A549 (cell line): ENCODE results near the gene VSIG2. TPM values are rescaled to one million over a fixed set of nuclear protein-coding genes. Genes with fewer than 3 reads are reported as not detected.

Experiments used
- ATAC-seq, 2 experiments: fragments of 200-7000 bp in 1 of 2; fragments of >200 bp in 1 of 2; cut with Nextera tagmentation in 1 of 2; cut with Tn5 transposase in 1 of 2; 3 replicates each; pipeline versions ENCODE4 v1.8.0 to v1.9.1; 2018 to 2020; ENCODE audit warnings: mild to moderate bottlenecking in 1 of 2, moderate library complexity in 1 of 2
- CTCF ChIA-PET: fragments of 300-600 bp; sonication (Branson Sonifier 250); formaldehyde crosslinking; extraction: SDS; loops from one replicate; lab custom pipeline; 2021; ENCODE audit warnings: antibody characterized with exemption, inconsistent platforms; lab: Yijun Ruan, JAX
- POLR2A ChIA-PET: fragments of 350-600 bp; formaldehyde crosslinking; extraction: SDS; loops from one replicate; lab custom pipeline; 2021; ENCODE audit warnings: antibody characterized with exemption, inconsistent platforms; lab: Yijun Ruan, JAX
- DNase-seq, 2 experiments: peaks; one replicate each; pipeline versions ENCODE4 v3.0.0 to v3.0.0-alpha.2; 2011 to 2016; ENCODE audit warnings: low read depth in 1 of 2, low spot score in 1 of 2
- FAIRE-seq: peaks from 2 replicates; lab custom pipeline; 2011; peaks lifted over from hg19 to GRCh38; lab: Jason Lieb, UNC
- H3K27ac ChIP-seq, 2 experiments: fragments of >200 bp; sonication (Bioruptor Twin); formaldehyde crosslinking; 3 replicates each; pipeline ENCODE4 v1.5.1; 2016 to 2017
- H3K4me1 ChIP-seq: fragments of >200 bp; sonication (Bioruptor Twin); formaldehyde crosslinking; 3 replicates; pipeline ENCODE4 v1.6.1; 2016
- H3K4me2 ChIP-seq: fragments of >200 bp; sonication (Bioruptor Twin); formaldehyde crosslinking; 3 replicates; pipeline ENCODE4 v1.6.1; 2016
- H3K4me3 ChIP-seq: fragments of >200 bp; sonication (Bioruptor Twin); formaldehyde crosslinking; 3 replicates; pipeline ENCODE4 v1.5.1; 2016
- H3K9me3 ChIP-seq: fragments of >200 bp; sonication (Bioruptor Twin); formaldehyde crosslinking; 3 replicates; pipeline ENCODE4 v1.6.1; 2016
- CBX2 ChIP-seq: fragments of 200-600 bp; sonication (generic); IDR thresholded peaks from 2 replicates; pipeline ENCODE4 v1.6.1; 2016; ENCODE audit warnings: low read depth, mild to moderate bottlenecking, borderline replicate concordance
- EHF ChIP-seq: fragments of 250-450 bp; sonication (Bioruptor Pico); IDR thresholded peaks from 2 replicates; pipeline ENCODE4 v1.5.0; 2020; ENCODE audit warnings: mild to moderate bottlenecking
- ELK1 ChIP-seq: fragments of 150-350 bp; IDR thresholded peaks from 2 replicates; pipeline ENCODE4 v1.6.1; 2014; ENCODE audit warnings: low read depth, mild to moderate bottlenecking, low read length
- EP300 ChIP-seq, 2 experiments: fragments of >200 bp; sonication (Bioruptor Twin); formaldehyde crosslinking; IDR thresholded peaks; 2 replicates in 1 of 2; 3 replicates in 1 of 2; pipeline ENCODE4 v1.6.1; 2016 to 2017
- FOSB ChIP-seq: fragments of 250-450 bp; sonication (Bioruptor Pico); IDR thresholded peaks from 2 replicates; pipeline ENCODE4 v1.5.0; 2020; ENCODE audit warnings: mild to moderate bottlenecking, moderate library complexity
- FOSL2 ChIP-seq, 2 experiments: fragments of 450-650 bp in 1 of 2; fragments of >200 bp in 1 of 2; sonication (Bioruptor Twin) in 1 of 2; formaldehyde crosslinking; IDR thresholded peaks; 2 replicates each; pipeline versions ENCODE4 v1.5.0 to v1.6.1; 2016 to 2020; ENCODE audit warnings: mild to moderate bottlenecking in 1 of 2, moderate library complexity in 1 of 2
- GATA3 ChIP-seq: IDR thresholded peaks from 2 replicates; pipeline ENCODE4 v1.6.1; 2012; ENCODE audit warnings: borderline replicate concordance
- HEYL ChIP-seq: fragments of 250-450 bp; sonication (Bioruptor Pico); IDR thresholded peaks from 2 replicates; pipeline ENCODE4 v1.8.0; 2021; ENCODE audit warnings: mild to moderate bottlenecking, moderate library complexity
- HOXB13 ChIP-seq: fragments of 250-450 bp; sonication (Bioruptor Pico); IDR thresholded peaks from 2 replicates; pipeline ENCODE4 v1.5.0; 2020; ENCODE audit warnings: low read depth, mild to moderate bottlenecking, moderate library complexity
- JUN ChIP-seq, 2 experiments: fragments of >200 bp; sonication (Bioruptor Twin); formaldehyde crosslinking; IDR thresholded peaks; 2 replicates in 1 of 2; 3 replicates in 1 of 2; pipeline ENCODE4 v1.6.1; 2016 to 2017
- KDM5A ChIP-seq: fragments of 200-600 bp; sonication (generic); IDR thresholded peaks from 2 replicates; pipeline ENCODE4 v1.6.1; 2016; ENCODE audit warnings: antibody characterized with exemption, mild to moderate bottlenecking
- MYC ChIP-seq: IDR thresholded peaks from 2 replicates; pipeline ENCODE4 v1.6.1; 2012; ENCODE audit warnings: mild to moderate bottlenecking, inconsistent platforms, low read length, improper control_type of control experiment, borderline replicate concordance
- NFE2L2 ChIP-seq: fragments of 150-350 bp; conservative IDR thresholded peaks from 2 replicates; pipeline ENCODE4 v1.6.1; 2014; ENCODE audit warnings: low read length
- NPAS2 ChIP-seq: fragments of 250-450 bp; sonication (Bioruptor Pico); IDR thresholded peaks from 2 replicates; pipeline ENCODE4 v1.8.0; 2022; ENCODE audit warnings: mild to moderate bottlenecking, moderate library complexity, borderline replicate concordance
- NR3C1 ChIP-seq: fragments of >200 bp; sonication (Bioruptor Twin); formaldehyde crosslinking; IDR thresholded peaks from 3 replicates; pipeline ENCODE4 v1.6.1; 2017
- POLR2AphosphoS2 ChIP-seq: conservative IDR thresholded peaks from 2 replicates; pipeline ENCODE4 v1.6.1; 2012; ENCODE audit warnings: low read length, improper control_type of control experiment, inconsistent platforms
- RAD21 ChIP-seq, 2 experiments: fragments of >200 bp in 1 of 2; sonication (Bioruptor Twin) in 1 of 2; formaldehyde crosslinking in 1 of 2; IDR thresholded peaks in 1 of 2; conservative IDR thresholded peaks in 1 of 2; 2 replicates in 1 of 2; 3 replicates in 1 of 2; pipeline ENCODE4 v1.6.1; 2012 to 2018; ENCODE audit warnings: inconsistent platforms in 1 of 2
- REST ChIP-seq: fragments of 200-600 bp; sonication (generic); IDR thresholded peaks from 2 replicates; pipeline ENCODE4 v1.6.1; 2016; ENCODE audit warnings: antibody characterized with exemption, mild to moderate bottlenecking, moderate library complexity
- RFX5 ChIP-seq: fragments of 450-650 bp; IDR thresholded peaks from 2 replicates; pipeline ENCODE4 v1.7.1; 2014; ENCODE audit warnings: antibody characterized with exemption, mild to moderate bottlenecking, moderate library complexity
- SMC3 ChIP-seq: fragments of >200 bp; sonication (Bioruptor Twin); formaldehyde crosslinking; IDR thresholded peaks from 3 replicates; pipeline ENCODE4 v1.6.1; 2018; ENCODE audit warnings: inconsistent platforms
- TP53 ChIP-seq: fragments of 250-450 bp; sonication (Bioruptor Pico); IDR thresholded peaks from 2 replicates; pipeline ENCODE4 v1.5.0; 2021; ENCODE audit warnings: mild to moderate bottlenecking, moderate library complexity
- WGBS: methylation state at CpG from one replicate; pipeline ENCODE4 v1.1.6; 2017; ENCODE audit errors: missing lambda C conversion rate; 5-methylcytosine and 5-hydroxymethylcytosine counted together
- polyA plus RNA-seq, 4 experiments: library from polyadenylated mRNA; depleted of rRNA in 3 of 4; stranded (reverse); fragments of >200 nt; fragmentation: RNase III in 1 of 4; extraction: RNeasy Plus Mini Kit Qiagen cat#74134 plus additional on column Dnase treatment in 1 of 4; gene quantifications; 2 replicates in 3 of 4; 3 replicates in 1 of 4; pipeline ENCODE4 v1.2.3, GENCODE V29; 2011 to 2017
- TF ChIP-seq, protein P1 (sequence below): fragments of 250-450 bp; sonication (Bioruptor Pico); IDR thresholded peaks from 2 replicates; pipeline ENCODE4 v1.5.0; 2021; ENCODE audit warnings: mild to moderate bottlenecking, moderate library complexity, borderline replicate concordance
- TF ChIP-seq, protein P2 (sequence below): fragments of >200 bp; sonication (Bioruptor Twin); formaldehyde crosslinking; IDR thresholded peaks from 3 replicates; pipeline ENCODE4 v1.5.1; 2016
- TF ChIP-seq, protein P3 (sequence below): IDR thresholded peaks from 2 replicates; pipeline ENCODE4 v1.6.1; 2012

The VSIG2 gene
- polyA plus RNA-seq, 2 of the 4 experiments (the other 2 are of a cell fraction): not detected

DNA sequence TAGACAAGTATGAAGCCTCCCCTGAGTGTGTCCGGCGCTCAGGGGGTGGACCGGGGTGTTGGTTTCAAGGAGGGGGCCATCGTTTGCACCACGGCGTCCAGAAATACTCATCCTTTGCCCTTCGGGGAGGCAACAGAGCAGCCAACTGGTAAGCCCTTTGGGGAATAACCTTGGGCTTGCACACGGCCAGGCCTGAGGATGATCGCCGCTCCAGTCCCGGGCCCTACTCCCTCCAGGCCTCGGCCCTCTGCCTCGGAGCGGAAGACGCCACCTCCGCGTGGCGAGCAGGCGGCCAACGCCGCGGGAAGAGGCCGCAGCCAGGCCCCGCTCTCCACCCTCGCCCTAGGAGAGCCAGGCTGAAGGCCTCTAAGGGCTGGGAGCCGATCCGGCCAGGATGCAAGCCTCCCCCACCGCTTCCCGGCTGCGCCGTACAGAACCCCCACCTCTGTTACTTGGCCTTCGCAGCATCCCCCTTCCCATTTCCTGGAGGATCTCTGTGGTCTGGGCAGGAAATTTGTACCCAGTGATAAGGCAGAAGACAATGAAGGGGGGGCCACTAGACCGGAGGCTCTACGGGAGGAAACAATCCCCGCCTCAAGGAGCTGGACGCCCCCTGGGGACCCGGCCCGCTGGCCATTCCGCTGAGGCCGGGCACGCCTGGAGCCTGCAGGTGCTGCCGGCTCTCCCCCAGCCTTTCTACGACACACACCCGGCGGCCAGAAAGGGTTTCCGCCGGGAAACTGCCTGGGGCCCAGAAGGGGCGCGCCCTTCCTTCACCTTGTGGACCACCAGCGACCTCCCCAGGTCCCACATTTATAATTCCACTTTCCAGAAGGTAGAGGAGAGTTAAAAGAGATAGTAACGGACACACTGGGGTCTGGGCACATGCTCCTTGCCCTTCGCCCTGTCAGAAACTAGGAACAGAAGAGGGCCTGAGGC, 7.5 kb upstream of the VSIG2 start:
- H3K27ac ChIP-seq: peak overlapping the region; percentile 72 to 85; a peak in 5 of 6 replicates
- 94% methylated on average over 28 of the region's 52 CpGs for WGBS
- H3K9me3 ChIP-seq: no peaks in the 10 kb centered on the region
- TF ChIP-seq REST (no peak), TP53 (no peak), KDM5A (no peak), CBX2 (no peak), RFX5 (no peak), GATA3 (no peak), HOXB13 (CRISPR knock-in tag) (no peak), FOSB (no peak), EHF (CRISPR knock-in tag) (no peak), NFE2L2 (no peak), NPAS2 (CRISPR knock-in tag) (no peak), HEYL (CRISPR knock-in tag) (no peak), POLR2AphosphoS2 (no peak)
- TF ChIP-seq, protein P1, sequence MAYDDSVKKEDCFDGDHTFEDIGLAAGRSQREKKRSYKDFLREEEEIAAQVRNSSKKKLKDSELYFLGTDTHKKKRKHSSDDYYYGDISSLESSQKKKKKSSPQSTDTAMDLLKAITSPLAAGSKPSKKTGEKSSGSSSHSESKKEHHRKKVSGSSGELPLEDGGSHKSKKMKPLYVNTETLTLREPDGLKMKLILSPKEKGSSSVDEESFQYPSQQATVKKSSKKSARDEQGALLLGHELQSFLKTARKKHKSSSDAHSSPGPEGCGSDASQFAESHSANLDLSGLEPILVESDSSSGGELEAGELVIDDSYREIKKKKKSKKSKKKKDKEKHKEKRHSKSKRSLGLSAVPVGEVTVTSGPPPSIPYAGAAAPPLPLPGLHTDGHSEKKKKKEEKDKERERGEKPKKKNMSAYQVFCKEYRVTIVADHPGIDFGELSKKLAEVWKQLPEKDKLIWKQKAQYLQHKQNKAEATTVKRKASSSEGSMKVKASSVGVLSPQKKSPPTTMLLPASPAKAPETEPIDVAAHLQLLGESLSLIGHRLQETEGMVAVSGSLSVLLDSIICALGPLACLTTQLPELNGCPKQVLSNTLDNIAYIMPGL (CRISPR knock-in tag): no peak
- H3K4me1 ChIP-seq: peaks cover 29% of the 10 kb centered on the region
- FAIRE-seq (no peak), DNase-seq (no peak), ATAC-seq (no peak; a peak in 1 of 6 replicates)
- ChIA-PET POLR2A (interaction anchor here (1.8 kb wide), 1 partner anchor 13 kb away, joined by 9 read pairs; no protein-coding TSS in a partner anchor), CTCF (interaction anchor here (0.6 to 4.7 kb wide), 13 partner anchors 9 to 1126 kb away, joined by 3 to 38 read pairs (median 8); no protein-coding TSS in a partner anchor)
- peak overlapping the region; percentile 90 for H3K4me2 ChIP-seq
- peak overlapping the region; percentile 52; the same call in 1 of the 3 replicates for H3K4me3 ChIP-seq

- peak; percentile 77 to 81 for DNase-seq
- peak; percentile 83 to 90 for ATAC-seq
- Histone ChIP-seq H3K4me1 (peaks cover 20% of the 10 kb centered on the region), H3K4me2 (peak overlapping the region; percentile 90), H3K27ac (peak overlapping the region; percentile 72 to 85), H3K4me3 (peak overlapping the region; percentile 52), H3K9me3 (no peaks in the 10 kb centered on the region)
- TF ChIP-seq, protein P2, sequence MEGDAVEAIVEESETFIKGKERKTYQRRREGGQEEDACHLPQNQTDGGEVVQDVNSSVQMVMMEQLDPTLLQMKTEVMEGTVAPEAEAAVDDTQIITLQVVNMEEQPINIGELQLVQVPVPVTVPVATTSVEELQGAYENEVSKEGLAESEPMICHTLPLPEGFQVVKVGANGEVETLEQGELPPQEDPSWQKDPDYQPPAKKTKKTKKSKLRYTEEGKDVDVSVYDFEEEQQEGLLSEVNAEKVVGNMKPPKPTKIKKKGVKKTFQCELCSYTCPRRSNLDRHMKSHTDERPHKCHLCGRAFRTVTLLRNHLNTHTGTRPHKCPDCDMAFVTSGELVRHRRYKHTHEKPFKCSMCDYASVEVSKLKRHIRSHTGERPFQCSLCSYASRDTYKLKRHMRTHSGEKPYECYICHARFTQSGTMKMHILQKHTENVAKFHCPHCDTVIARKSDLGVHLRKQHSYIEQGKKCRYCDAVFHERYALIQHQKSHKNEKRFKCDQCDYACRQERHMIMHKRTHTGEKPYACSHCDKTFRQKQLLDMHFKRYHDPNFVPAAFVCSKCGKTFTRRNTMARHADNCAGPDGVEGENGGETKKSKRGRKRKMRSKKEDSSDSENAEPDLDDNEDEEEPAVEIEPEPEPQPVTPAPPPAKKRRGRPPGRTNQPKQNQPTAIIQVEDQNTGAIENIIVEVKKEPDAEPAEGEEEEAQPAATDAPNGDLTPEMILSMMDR: peak; percentile 58
- TF ChIP-seq SMC3 (peak; percentile 50), EP300 (IDR thresholded peaks at IDR 0.05) (no peak), CBX2 (no peak), JUN (IDR thresholded peaks at IDR 0.05) (no peak), MYC (no peak), NR3C1 (no peak), RAD21 (conservative IDR thresholded peaks at IDR 0.05 in 1 of 2, IDR thresholded peaks at IDR 0.05 in 1 of 2) (peak; percentile 50 to 53; a peak in 4 of 5 replicates), FOSL2 (IDR thresholded peaks at IDR 0.05) (no peak), FOSL2 (CRISPR knock-in tag; IDR thresholded peaks at IDR 0.05) (no peak), ELK1 (no peak)
- TF ChIP-seq, protein P3, sequence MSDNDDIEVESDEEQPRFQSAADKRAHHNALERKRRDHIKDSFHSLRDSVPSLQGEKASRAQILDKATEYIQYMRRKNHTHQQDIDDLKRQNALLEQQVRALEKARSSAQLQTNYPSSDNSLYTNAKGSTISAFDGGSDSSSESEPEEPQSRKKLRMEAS: peak; percentile 31
- POLR2A ChIA-PET: interaction anchor here (1.0 to 1.8 kb wide), 2 partner anchors 12 to 41 kb away, joined by 3 to 9 read pairs; partner anchors contain the start of gene MSANTD2
- no peak for FAIRE-seq
- 23% methylated on average over 27 of the region's 53 CpGs for WGBS
- CTCF ChIA-PET: interaction anchor here (0.5 to 4.7 kb wide), 23 partner anchors 9 to 119 kb away, joined by 3 to 38 read pairs (median 6); no protein-coding TSS in a partner anchor
Observed at GRCh38 chr11:124758355-124759265, 6.6 kb upstream of the VSIG2 start.
